Upper lobe of left lung (tissue), 4 donors: Measurements from ENCODE around the gene HEATR5A.

ENCODE experiments used
- POLR2A ChIP-seq, 4 donors: fragments of 450-650 bp; IDR thresholded peaks; one replicate each; pipeline ENCODE4 v1.5.1; 2016 to 2017; ENCODE audit warnings: antibody characterized with exemption in 4 of 4, mild to moderate bottlenecking in 2 of 4
- TF ChIP-seq, protein P1 (sequence below), 6 experiments: fragments of 450-650 bp in 4 of 6; fragments of 200-600 bp in 2 of 6; sonication (generic) in 2 of 6; IDR thresholded peaks; one replicate each; pipeline ENCODE4 v1.5.1; 2016 to 2019; ENCODE audit warnings: antibody characterized with exemption in 6 of 6

DNA sequence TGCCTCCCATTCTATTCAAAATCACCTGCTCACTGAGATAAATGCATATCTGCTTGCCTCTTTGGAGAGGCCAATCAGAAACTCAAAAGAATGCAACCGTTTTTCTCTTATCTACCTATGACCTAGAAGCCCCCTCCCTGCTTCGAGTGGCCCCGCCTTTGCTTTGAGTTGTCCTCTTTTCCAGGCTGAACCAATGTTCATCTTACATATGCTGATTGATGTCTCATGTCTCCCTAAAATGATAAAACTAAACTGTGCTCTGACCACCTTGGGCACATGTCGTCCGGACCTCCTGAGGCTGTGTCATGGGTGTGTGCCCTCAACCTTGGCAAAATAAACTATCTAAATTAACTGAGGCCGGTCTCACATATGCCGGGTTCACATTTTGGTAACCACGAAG, 148.7 kb downstream of the HEATR5A start:
- TF ChIP-seq POLR2A (IDR thresholded peaks at IDR 0.05) = no peak
- TF ChIP-seq, protein P1, sequence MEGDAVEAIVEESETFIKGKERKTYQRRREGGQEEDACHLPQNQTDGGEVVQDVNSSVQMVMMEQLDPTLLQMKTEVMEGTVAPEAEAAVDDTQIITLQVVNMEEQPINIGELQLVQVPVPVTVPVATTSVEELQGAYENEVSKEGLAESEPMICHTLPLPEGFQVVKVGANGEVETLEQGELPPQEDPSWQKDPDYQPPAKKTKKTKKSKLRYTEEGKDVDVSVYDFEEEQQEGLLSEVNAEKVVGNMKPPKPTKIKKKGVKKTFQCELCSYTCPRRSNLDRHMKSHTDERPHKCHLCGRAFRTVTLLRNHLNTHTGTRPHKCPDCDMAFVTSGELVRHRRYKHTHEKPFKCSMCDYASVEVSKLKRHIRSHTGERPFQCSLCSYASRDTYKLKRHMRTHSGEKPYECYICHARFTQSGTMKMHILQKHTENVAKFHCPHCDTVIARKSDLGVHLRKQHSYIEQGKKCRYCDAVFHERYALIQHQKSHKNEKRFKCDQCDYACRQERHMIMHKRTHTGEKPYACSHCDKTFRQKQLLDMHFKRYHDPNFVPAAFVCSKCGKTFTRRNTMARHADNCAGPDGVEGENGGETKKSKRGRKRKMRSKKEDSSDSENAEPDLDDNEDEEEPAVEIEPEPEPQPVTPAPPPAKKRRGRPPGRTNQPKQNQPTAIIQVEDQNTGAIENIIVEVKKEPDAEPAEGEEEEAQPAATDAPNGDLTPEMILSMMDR (IDR thresholded peaks at IDR 0.05) = no peak
